Activated naive CD4-positive, alpha-beta T cell treated with anti-CD3 and anti-CD28 coated beads, Interleukin-2, amount 10 ng/mL, durations not matched to agents 5 hours and 36 hours (primary cell): Measurements from ENCODE around the gene OR2W1. TPM values are rescaled to one million over a fixed set of nuclear protein-coding genes. Genes with fewer than 3 reads are reported as not detected.

ENCODE experiments used
- total RNA-seq, 2 experiments: library from RNA; stranded (reverse); gene quantifications; one replicate each; pipeline ENCODE4 v1.2.3, GENCODE V29; 2021

OR2W1 gene, protein sequence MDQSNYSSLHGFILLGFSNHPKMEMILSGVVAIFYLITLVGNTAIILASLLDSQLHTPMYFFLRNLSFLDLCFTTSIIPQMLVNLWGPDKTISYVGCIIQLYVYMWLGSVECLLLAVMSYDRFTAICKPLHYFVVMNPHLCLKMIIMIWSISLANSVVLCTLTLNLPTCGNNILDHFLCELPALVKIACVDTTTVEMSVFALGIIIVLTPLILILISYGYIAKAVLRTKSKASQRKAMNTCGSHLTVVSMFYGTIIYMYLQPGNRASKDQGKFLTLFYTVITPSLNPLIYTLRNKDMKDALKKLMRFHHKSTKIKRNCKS
- total RNA-seq: not detected

DNA sequence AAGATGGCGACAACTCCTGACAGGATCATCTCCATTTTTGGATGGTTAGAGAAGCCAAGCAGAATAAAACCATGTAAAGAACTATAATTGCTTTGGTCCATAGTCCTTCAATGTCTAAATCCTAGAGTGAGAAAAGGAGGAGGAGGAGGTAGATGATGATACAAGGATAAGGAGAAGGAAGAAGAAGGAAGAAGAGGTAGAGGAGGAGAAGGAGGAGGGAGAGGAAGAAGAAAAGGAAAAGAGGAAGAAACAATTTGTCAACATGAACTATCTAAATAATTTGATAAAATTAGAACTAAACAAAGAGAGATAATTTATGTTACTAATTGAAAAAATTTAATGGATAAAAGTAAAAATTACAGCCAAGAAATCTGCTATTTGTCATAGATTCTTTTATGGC is at the start of gene OR2W1:
Gene OR2W1 (minus strand): TSS at position 101 of the 400 bp plus-strand sequence. CDS start 0 bp downstream, at position 101.

DNA sequence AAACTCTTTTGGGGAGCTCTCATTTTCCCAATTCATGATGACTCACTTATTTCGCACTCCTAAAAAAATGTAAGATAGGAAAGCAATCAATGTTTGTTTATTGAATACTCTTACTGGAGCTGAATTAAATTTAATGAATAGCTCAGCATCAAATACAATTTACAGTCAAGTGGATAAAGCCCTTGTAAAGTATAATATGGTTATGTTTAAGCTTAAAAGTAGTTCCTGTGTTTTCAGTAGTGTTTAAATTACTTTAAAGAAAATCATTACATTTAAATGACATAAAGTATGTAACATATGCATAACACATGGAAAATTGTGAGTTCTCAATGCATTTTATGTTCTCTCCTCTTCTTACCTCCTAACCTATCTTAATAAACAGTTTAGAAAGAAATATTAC is 42.2 kb upstream of the OR2W1 start, which contains the start of gene OR2B3:
Gene OR2B3 (minus strand): TSS at position 101 of the 400 bp plus-strand sequence. CDS start 65 bp downstream, at position 36.

DNA sequence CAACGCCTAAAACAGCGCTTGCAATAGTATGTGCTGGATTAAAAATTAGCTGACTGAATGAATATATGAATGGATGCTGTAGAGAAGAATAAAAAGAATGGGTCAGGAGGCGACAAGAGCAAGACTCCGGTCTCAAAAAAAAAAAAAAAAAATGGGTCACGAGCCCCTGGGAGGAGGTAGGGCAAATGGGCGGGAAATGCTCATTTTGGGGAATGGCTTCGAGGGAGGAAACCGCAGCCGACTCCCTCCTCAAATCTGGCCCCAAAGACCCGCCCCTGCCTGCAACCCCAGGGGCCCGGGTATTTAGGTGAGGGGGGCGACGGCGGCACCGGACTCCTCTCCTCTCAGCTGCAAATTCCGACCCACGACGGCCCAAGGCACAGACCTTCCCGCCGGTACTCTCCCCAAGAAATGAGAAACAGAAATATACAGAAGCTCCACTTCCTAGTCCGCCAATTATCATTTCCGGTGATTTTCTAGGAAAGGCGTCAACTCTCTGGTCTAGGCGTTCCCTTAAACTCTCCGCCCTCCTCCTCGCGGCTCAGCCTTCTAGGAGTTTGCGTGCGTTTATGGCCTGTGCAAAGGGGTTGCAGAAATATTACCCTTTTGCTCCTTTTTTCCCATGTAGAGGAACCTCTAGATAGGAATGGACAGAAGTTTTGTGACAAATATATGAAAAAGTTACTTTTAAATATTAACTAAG is 39.6 kb downstream of the OR2W1 start, which contains the start of gene ZNF311:
Gene ZNF311 (minus strand): TSS at position 133 of the 703 bp plus-strand sequence. CDS start 1,361 bp downstream, outside the sequence.

Other genes starting within 250 kb of the OR2W1 start
- 10 to 100 TPM; 65.2 to 67.5 TPM for gene TRIM27, start 121.2 kb downstream of the OR2W1 start, total RNA-seq
- gene ZNF311, start 39.9 kb downstream of the OR2W1 start, total RNA-seq: under 1 TPM; 0.31 to 0.50 TPM
- gene OR2B3, start 42.1 kb upstream of the OR2W1 start, total RNA-seq: not detected
- gene OR2J1, start 54.3 kb upstream of the OR2W1 start, total RNA-seq: not detected
- not detected for gene OR2J3, start 62.9 kb upstream of the OR2W1 start, total RNA-seq
- not detected for gene OR2J2, start 125.7 kb upstream of the OR2W1 start, total RNA-seq